C1 segment of cervical spinal cord (tissue), 14 donors: ENCODE data around the gene CARD11.

Experiments
- DNase-seq, 14 donors: peaks; one replicate each; lab custom pipeline; 2025; lab: John Stamatoyannopoulos, UW

Gene CARD11

GRCh38 chr7:3043544-3044371, at the start of gene CARD11:
TSS of gene CARD11 (minus strand) at chr7:3043867. CDS start at chr7:2958506, 85,361 bp downstream.
- DNase-seq, result no peak

GRCh38 chr7:3092468-3092867, 48.8 kb upstream of the CARD11 start:
- peak in 4 of 14 donors; percentile 3 to 30 (median 22) for DNase-seq

GRCh38 chr7:3091631-3092030, 48.0 kb upstream of the CARD11 start:
- DNase-seq, result no peak

GRCh38 chr7:3089493-3089892, 45.8 kb upstream of the CARD11 start:
- DNase-seq, result no peak

- DNase-seq, result no peak
Measured at GRCh38 chr7:3087243-3087755, 43.6 kb upstream of the CARD11 start.

- no peak for DNase-seq
Measured at GRCh38 chr7:3083350-3083749, 39.7 kb upstream of the CARD11 start.

- no peak for DNase-seq
Measured at GRCh38 chr7:3082831-3083230, 39.2 kb upstream of the CARD11 start.

- no peak for DNase-seq
Measured at GRCh38 chr7:3082386-3082785, 38.7 kb upstream of the CARD11 start.

- no peak for DNase-seq
Measured at GRCh38 chr7:3080106-3080505, 36.4 kb upstream of the CARD11 start.

GRCh38 chr7:3078514-3078913, 34.8 kb upstream of the CARD11 start:
- no peak for DNase-seq

GRCh38 chr7:3076700-3077099, 33.0 kb upstream of the CARD11 start:
- DNase-seq, result no peak

GRCh38 chr7:3076163-3076562, 32.5 kb upstream of the CARD11 start:
- DNase-seq, result no peak

- no peak for DNase-seq
Measured at GRCh38 chr7:3075441-3075840, 31.8 kb upstream of the CARD11 start.

GRCh38 chr7:3074459-3074821, 30.8 kb upstream of the CARD11 start:
- DNase-seq, result no peak

GRCh38 chr7:3073763-3074458, 30.2 kb upstream of the CARD11 start:
- no peak for DNase-seq

GRCh38 chr7:3070908-3071307, 27.2 kb upstream of the CARD11 start:
- DNase-seq, result no peak

GRCh38 chr7:3069771-3070449, 26.2 kb upstream of the CARD11 start:
- no peak for DNase-seq

- peak in 1 of 14 donors; percentile 4 for DNase-seq
Measured at GRCh38 chr7:3068530-3068929, 24.9 kb upstream of the CARD11 start.

- no peak for DNase-seq
Measured at GRCh38 chr7:3067606-3068380, 24.1 kb upstream of the CARD11 start.

GRCh38 chr7:3067193-3067592, 23.5 kb upstream of the CARD11 start:
- DNase-seq, result no peak

- DNase-seq, result no peak
Measured at GRCh38 chr7:3066506-3066905, 22.8 kb upstream of the CARD11 start.
